GM21786 (cell line): ENCODE data around the gene OPCML.

ENCODE experiments used
- ATAC-seq: cut with Tn5 transposase; IDR thresholded peaks from one replicate; pipeline ENCODE4 v1.9.1; 2021; ENCODE audit not compliant: unreplicated experiment

Gene OPCML

DNA sequence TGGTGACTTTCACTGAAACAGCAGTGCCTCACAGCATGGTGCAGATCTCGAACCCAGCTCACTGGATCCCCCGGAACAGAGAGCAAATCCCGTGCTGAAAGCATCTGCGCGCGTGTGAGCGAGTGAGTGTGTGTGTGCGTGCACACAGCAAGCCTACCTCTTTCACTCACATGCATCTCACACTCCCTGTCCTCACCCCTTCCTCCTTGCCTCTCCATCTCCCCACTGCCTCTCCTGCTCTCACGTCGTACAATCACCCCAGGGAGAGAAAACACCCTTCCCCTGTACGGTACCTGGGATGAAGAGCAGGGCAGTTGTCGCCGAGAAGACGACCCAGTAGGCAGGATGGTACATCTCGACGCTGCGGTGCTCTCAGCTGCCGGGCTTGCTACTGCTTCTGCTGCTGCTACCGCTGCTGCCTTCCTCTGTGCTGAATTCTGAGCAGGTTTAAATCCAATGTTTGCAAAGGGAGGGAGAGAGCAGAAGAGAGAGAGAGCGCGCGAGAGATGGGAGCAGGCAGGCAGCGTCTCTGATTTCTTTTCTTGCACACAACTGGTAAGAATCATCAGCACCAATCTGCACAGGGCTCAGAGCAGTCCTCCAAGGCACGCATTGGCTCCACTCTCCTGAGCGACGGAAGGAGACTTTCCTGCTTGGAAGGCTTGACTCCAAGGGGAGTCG is at the start of gene OPCML:
OPCML (minus strand) TSS at position 531 of the 681 bp plus-strand sequence.
- ATAC-seq: no peak

GRCh38 chr11:133581091-133581490 is 48.8 kb upstream of the OPCML start:
- no peak for ATAC-seq

DNA sequence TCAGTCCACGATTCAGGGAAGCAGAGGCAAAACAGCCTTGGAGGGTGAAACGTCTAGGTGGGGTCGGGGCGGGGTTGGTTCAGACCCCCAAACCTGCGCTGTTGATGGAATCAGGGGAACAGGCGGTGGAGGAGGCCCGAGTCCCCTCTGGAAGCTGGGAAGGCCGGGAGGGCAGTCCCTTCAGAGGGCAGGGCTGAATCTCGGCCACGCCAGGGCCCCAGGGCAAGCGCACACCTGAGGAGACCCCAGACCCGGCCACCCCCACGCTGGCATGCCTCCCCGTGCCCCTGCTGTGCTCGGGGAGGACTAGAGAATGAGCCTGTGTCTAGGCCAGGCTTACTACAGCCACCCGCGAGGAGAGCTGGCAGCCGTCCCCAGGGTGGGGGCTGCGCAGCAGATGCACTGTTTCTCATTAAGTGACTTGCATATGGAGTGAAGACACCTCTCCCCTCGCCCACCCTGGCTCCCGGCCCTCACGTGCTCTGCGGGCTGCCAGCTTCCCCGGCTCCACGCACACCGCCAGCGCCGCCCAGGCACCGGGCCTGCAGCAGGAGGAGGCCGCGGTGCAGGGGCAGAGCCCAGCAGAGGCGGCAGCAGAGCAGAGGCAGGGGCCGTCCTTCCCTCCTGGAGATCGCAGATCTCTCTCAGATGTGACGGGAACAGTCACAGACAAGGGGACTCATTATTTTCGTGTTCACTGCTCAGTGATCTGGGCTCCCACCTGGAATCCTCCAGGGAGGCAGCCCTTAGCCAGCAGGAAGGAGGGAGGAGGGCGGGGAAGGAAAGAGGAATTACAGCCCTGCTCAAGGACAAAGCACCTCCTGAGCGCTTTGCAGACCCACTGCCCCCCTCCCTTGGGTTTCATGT is 47.1 kb upstream of the OPCML start:
- no peak for ATAC-seq

- ATAC-seq: no peak
Measured at GRCh38 chr11:133577403-133577802, 45.1 kb upstream of the OPCML start.

DNA sequence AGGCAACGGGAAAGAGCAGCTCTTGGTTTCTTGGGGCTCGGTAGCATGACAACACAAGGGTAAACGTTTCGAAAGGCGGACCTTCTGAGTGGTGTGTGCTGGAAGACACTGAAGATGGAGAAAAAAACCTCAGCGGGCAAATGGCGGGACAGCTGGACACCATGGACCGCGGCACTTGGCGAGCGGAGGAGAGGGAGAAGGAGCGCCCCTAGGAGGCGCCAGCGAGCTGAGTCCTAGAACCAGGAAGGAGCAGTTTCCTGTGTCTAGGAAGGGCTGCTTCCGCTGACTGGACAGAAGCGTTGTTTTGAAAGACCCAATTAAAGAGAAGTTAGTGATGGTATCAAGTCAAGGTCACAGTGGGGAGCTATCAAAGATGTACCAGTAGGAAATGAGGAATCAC is 44.0 kb upstream of the OPCML start:
- ATAC-seq: no peak

- no peak for ATAC-seq
Measured at GRCh38 chr11:133573081-133573480, 40.8 kb upstream of the OPCML start.

DNA sequence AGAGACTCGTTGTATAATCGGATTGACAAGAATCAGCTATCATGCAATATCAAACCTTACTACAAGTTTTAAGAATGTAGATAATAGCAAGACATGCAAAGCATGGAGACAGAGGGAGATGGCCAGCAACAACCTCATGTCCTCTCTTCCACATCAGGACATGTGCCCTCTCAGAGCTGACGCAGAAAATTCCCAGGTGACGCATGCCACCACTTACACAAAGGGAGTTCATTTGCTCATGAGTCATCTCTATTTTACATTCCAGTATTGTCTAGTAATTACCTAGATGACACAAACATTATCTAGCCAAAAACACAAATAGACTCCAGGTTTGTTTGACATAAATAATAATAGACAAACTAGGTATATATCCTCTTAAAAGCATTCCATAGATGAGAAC is 38.1 kb upstream of the OPCML start:
- ATAC-seq: no peak

GRCh38 chr11:133563505-133564025 is 31.3 kb upstream of the OPCML start:
- ATAC-seq: no peak

DNA sequence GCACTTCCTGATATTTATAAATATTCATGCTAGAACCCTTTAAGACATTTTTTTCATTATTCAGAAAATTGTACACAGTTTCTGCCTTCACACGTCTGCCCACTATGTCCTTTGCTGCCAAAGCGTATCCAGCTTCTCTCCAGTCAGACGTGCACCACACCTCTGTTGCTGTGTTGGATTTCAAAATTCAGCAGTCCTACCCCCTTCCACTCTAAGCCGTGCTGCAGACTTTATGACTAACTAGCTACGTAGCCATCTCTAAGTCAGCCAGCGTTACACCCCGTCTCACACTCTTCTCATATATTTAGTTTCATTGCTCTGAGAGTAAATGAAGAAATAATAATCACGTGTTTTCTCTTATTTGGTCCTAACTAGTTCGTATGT is 28.2 kb upstream of the OPCML start:
- no peak for ATAC-seq

DNA sequence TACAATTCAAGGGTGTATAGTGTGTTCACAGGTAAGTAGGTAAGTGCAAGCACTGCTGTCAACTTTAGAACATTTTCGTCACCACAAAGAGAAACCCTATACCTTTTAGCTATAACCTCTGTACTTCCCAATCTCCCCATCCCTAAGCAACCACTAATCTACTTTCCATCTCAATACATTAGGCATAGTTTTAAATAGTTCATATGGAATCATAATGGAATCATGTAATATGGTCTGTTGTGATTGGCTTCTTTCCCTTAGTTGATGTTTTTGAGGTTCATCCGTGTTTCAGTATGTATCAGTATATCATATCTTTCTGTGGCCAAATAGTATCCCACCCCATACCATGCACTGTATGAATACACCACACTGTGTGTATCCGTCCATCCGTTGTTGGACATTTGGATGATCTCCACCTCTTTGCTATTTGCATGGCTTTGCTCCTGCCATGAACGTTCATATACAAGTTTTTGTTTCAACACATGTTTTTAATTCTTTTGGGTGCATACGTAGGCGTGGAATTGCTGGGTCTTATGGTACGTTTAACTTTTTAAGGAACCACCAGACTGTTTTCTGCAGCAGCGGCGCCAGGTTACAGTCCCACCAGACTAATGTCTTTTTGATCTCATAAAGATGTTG is 27.7 kb upstream of the OPCML start:
- no peak for ATAC-seq

DNA sequence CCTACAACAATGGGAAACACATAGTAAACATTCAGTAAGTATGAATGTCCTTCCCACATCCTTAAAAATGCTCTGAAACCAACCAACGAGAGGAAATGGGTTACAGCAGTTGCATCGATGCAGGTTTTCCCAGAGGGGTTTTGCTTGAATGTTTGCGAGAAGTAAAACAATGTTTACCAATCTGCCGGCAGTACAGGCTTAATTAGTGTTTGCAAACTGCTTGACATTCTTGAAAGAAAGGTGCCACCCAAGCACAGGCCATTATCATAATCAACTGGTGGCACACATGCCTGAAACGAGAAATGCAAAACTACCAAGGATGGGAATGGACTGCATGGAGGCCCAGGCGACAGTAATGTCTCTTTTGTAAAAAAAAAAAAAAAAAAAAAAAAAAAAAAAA is 27.1 kb upstream of the OPCML start:
- no peak for ATAC-seq

- no peak for ATAC-seq
Measured at GRCh38 chr11:133555034-133555433, 22.7 kb upstream of the OPCML start.

DNA sequence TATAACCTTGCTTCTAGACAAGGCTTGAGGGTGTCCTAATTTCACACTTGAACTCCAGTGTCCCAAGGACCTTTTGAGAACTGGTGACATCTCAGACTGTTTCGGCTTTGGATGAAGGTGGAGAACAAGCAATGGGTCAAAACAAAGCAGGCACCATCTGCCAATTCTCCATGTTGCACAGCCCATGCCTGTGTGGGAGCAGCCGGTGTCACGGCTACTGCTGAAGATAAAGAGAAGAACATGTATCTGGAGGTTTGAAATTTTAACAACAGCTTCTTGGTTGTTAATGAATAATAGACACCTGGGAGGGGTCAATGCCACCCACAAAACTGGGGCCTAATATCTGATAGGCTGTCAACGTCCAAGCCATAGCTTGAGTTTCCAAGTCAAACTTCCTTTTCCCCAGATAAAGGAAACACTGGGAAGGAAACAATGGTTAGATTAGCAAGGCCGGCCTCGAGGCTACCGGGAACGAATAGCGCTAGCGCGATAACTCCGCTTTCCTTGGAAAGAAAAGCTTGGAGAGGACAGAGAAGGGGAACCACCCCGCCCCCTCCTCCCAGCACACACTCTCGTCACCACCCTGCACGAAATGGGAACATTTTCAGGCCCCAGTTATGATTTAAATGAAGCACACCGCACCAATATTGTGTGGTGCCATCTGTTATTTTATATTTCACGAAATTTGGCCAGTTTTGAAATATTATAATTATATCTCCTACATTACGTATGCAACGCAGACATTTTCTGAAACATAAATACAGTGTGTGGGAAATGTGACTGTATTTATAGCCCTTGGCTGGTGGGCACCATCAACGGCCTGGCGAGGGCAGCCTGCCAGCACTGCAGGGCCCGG is 21.8 kb upstream of the OPCML start:
- no peak for ATAC-seq

DNA sequence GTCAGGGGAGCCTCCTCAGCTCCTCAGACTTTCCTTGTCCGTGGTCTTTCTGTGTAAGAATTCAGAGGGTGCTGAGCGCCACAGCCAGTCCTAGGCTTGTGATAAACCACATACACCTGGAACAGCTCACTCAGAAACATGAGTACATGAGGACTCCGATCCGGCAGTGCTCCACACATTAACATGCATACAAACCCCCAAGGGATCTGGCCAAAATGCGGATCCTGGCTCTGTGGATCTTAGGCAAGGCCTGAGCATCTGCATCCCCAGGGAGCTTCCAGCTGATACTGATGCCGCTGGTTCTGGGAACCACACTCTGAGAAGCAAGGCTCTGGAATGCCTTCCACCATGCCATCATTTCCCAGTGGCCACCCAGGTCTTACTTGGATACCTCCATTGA is 20.6 kb upstream of the OPCML start:
- no peak for ATAC-seq

- ATAC-seq: no peak
Measured at GRCh38 chr11:133551064-133551463, 18.8 kb upstream of the OPCML start.

GRCh38 chr11:133549826-133550225 is 17.5 kb upstream of the OPCML start:
- no peak for ATAC-seq

GRCh38 chr11:133548641-133549040 is 16.3 kb upstream of the OPCML start:
- ATAC-seq: no peak

- no peak for ATAC-seq
Measured at GRCh38 chr11:133547808-133548494, 15.7 kb upstream of the OPCML start.

GRCh38 chr11:133545199-133545803 is 13.0 kb upstream of the OPCML start:
- peak; percentile 45 for ATAC-seq

- ATAC-seq: no peak
Measured at GRCh38 chr11:133541720-133542095, 9.4 kb upstream of the OPCML start.
